K562 (cell line): ENCODE measurements around the gene SLC15A5. TPM values are rescaled to one million over a fixed set of nuclear protein-coding genes. Genes with fewer than 3 reads are reported as not detected.

Source experiments
- BACH1 ChIP-seq: fragments of 200-800 bp; sonication (Bioruptor generic); IDR thresholded peaks from 2 replicates; pipeline ENCODE4 v1.6.1; 2016; ENCODE audit warnings: missing genetic modification characterization, missing compliant biosample characterization
- polyA plus RNA-seq, 8 experiments: library from polyadenylated mRNA; depleted of rRNA in 4 of 8; stranded (reverse) in 5 of 8; unstranded in 3 of 8; fragments of >200 nt; fragmentation: Nextera tagmentation in 2 of 8; fragmentation: Illumina TruSeq in 1 of 8; extraction: Ambion mirVana in 2 of 8; extraction: Trizol in 1 of 8; gene quantifications; 2 replicates each; pipeline versions ENCODE4 v1.2.1 to v1.2.3, GENCODE V29; 2011 to 2014; ENCODE audit warnings: inconsistent platforms in 1 of 8, missing spikeins in 1 of 8
- total RNA-seq, 7 experiments: library from RNA; depleted of rRNA in 6 of 7; stranded (reverse); fragments of >200 nt in 6 of 7; fragmentation: Illumina TruSeq in 2 of 7; extraction: Trizol in 2 of 7; gene quantifications; 2 replicates each; pipeline versions ENCODE4 v1.2.1 to v1.2.3, GENCODE V29; 2011 to 2021; ENCODE audit warnings: low replicate concordance in 1 of 7
- TF ChIP-seq, protein P1 (sequence below): fragments of 450-650 bp; IDR thresholded peaks from 2 replicates; pipeline ENCODE4 v1.6.1; 2016; ENCODE audit warnings: mild to moderate bottlenecking, moderate library complexity

Gene SLC15A5
- total and polyA plus RNA-seq, 9 of the 15 experiments (the other 6 are each of a cell fraction or from before 2014, with no cell fraction given), result not detected

DNA sequence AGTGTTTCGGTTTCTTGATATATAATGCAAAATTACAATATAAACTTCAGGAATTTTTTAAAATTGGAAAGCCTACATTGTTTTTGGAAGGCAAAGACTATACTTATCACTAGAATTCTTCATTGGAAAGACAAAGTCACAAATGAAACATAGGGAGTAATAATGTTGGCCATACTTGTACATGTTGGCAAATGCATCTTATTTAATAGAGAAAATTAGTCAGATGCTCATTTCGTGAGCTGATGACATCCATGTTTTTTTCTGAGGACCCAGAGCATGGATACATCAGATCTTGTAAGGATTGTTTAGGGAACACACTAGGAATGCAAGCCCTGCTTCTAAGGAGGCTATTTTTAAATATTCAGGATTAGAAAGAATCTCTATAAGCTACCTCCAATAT lies 4.6 kb upstream of the SLC15A5 start (continued):
- TF ChIP-seq, protein P1, sequence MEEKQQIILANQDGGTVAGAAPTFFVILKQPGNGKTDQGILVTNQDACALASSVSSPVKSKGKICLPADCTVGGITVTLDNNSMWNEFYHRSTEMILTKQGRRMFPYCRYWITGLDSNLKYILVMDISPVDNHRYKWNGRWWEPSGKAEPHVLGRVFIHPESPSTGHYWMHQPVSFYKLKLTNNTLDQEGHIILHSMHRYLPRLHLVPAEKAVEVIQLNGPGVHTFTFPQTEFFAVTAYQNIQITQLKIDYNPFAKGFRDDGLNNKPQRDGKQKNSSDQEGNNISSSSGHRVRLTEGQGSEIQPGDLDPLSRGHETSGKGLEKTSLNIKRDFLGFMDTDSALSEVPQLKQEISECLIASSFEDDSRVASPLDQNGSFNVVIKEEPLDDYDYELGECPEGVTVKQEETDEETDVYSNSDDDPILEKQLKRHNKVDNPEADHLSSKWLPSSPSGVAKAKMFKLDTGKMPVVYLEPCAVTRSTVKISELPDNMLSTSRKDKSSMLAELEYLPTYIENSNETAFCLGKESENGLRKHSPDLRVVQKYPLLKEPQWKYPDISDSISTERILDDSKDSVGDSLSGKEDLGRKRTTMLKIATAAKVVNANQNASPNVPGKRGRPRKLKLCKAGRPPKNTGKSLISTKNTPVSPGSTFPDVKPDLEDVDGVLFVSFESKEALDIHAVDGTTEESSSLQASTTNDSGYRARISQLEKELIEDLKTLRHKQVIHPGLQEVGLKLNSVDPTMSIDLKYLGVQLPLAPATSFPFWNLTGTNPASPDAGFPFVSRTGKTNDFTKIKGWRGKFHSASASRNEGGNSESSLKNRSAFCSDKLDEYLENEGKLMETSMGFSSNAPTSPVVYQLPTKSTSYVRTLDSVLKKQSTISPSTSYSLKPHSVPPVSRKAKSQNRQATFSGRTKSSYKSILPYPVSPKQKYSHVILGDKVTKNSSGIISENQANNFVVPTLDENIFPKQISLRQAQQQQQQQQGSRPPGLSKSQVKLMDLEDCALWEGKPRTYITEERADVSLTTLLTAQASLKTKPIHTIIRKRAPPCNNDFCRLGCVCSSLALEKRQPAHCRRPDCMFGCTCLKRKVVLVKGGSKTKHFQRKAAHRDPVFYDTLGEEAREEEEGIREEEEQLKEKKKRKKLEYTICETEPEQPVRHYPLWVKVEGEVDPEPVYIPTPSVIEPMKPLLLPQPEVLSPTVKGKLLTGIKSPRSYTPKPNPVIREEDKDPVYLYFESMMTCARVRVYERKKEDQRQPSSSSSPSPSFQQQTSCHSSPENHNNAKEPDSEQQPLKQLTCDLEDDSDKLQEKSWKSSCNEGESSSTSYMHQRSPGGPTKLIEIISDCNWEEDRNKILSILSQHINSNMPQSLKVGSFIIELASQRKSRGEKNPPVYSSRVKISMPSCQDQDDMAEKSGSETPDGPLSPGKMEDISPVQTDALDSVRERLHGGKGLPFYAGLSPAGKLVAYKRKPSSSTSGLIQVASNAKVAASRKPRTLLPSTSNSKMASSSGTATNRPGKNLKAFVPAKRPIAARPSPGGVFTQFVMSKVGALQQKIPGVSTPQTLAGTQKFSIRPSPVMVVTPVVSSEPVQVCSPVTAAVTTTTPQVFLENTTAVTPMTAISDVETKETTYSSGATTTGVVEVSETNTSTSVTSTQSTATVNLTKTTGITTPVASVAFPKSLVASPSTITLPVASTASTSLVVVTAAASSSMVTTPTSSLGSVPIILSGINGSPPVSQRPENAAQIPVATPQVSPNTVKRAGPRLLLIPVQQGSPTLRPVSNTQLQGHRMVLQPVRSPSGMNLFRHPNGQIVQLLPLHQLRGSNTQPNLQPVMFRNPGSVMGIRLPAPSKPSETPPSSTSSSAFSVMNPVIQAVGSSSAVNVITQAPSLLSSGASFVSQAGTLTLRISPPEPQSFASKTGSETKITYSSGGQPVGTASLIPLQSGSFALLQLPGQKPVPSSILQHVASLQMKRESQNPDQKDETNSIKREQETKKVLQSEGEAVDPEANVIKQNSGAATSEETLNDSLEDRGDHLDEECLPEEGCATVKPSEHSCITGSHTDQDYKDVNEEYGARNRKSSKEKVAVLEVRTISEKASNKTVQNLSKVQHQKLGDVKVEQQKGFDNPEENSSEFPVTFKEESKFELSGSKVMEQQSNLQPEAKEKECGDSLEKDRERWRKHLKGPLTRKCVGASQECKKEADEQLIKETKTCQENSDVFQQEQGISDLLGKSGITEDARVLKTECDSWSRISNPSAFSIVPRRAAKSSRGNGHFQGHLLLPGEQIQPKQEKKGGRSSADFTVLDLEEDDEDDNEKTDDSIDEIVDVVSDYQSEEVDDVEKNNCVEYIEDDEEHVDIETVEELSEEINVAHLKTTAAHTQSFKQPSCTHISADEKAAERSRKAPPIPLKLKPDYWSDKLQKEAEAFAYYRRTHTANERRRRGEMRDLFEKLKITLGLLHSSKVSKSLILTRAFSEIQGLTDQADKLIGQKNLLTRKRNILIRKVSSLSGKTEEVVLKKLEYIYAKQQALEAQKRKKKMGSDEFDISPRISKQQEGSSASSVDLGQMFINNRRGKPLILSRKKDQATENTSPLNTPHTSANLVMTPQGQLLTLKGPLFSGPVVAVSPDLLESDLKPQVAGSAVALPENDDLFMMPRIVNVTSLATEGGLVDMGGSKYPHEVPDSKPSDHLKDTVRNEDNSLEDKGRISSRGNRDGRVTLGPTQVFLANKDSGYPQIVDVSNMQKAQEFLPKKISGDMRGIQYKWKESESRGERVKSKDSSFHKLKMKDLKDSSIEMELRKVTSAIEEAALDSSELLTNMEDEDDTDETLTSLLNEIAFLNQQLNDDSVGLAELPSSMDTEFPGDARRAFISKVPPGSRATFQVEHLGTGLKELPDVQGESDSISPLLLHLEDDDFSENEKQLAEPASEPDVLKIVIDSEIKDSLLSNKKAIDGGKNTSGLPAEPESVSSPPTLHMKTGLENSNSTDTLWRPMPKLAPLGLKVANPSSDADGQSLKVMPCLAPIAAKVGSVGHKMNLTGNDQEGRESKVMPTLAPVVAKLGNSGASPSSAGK, result no peak
- TF ChIP-seq BACH1 (tag), result no peak
